ENCODE measurements around the gene TPRG1. TPM values are rescaled to one million over a fixed set of nuclear protein-coding genes. Genes with fewer than 3 reads are reported as not detected.

TPRG1 gene
- total and polyA plus RNA-seq, 9 of the 15 experiments (the other 6 are each of a cell fraction or from before 2014, with no cell fraction given), result 0.01 TPM; not detected in 8

DNA sequence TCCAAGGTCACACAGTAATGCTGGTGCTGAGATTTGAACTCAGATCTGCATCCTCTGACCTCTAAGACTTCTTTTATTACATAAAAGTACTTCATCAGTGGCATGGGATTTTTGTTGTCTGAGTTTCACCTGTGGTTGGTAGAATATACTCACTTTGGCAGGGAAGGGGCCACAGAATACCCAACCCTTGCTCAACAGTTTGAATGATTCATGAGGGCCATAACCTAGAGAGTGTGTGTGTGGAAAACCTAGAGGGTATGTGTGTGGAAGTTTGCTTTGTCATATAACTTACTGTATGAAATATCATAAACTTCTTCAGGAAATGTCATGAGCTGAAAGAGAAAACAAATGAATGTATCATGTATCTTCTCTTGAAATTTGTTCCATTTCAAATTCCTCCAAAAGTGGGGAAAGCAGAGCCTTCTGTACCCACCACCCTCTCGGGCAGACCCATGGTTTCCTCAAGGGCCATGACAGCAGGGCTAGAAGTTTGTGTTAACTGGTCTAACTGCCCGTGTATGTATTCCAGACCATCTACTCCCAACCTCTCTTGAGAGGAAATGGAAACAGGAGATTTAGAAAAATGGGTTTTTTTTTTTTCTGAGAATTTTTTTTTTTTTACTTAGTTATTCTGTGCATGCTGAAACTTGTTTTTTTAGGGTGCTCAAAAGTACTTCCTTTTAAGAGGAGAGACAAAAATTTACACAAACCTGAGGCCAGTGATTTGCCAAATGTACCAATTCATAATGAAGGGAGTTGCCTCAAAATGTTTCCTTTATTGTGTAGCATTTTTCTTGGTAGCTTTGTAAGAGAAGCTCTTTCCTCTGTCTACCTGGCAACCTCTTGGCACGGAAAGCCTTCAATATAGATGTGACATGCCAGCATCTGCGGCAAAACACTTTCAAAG, 127.0 kb downstream of the TPRG1 start:
- DNase-seq (ENCODE audit: extremely low read depth in 1 of 4, low spot score in 3 of 4), result no peak
- Histone ChIP-seq H3K79me2 (ENCODE audit: control insufficient read depth, insufficient read depth, low read length) (no peaks in the 10 kb centered on the region), H3K27ac (ENCODE audit: extremely low read depth, low read depth, low read length) (no peak overlapping the region), H3K9ac (ENCODE audit: insufficient read depth in 1 of 2, low read depth in 2 of 2, low read length in 2 of 2) (no peak overlapping the region), H3K4me1 (replicated peaks in 1 of 2; ENCODE audit: control insufficient read depth in 2 of 2, insufficient read depth in 2 of 2, low read length in 2 of 2) (no peaks in the 10 kb centered on the region), H4K20me1 (replicated peaks; ENCODE audit: control insufficient read depth, insufficient read depth, low read length) (no peaks in the 10 kb centered on the region), H3K4me3 (no peak overlapping the region), H2AFZ (ENCODE audit: low read depth, low read length) (no peak overlapping the region), H3K36me3 (ENCODE audit: control insufficient read depth, insufficient read depth, low read length) (no peaks in the 10 kb centered on the region), H3K4me2 (ENCODE audit: insufficient read depth, low read length) (no peak overlapping the region), H3K9me1 (ENCODE audit: control insufficient read depth, insufficient read depth, low read length) (no peaks in the 10 kb centered on the region), H3K27me3 (ENCODE audit: control insufficient read depth in 2 of 2, insufficient read depth in 2 of 2, low read length in 2 of 2) (no peaks in the 10 kb centered on the region), H3K9me3 (replicated peaks; ENCODE audit: control insufficient read depth, insufficient read depth, low read depth, low read length) (no peaks in the 10 kb centered on the region)
- FAIRE-seq, result no peak
- in situ Hi-C loops (cut with MboI), result no loop called here
- WGBS (ENCODE audit: insufficient coverage, low coverage, missing lambda C conversion rate), result 2% methylated on average over 4 of the region's 4 CpGs
- no peak for ATAC-seq
- ChIA-PET CTCF (ENCODE audit: low intra/inter-chr PET ratio) (no interaction called here), POLR2A (no interaction called here)
- BruUV-seq (replicated peaks), result no TSS peak
- intact Hi-C loops (cut with micrococcal nuclease), result no loop called here
- TF ChIP-seq HDAC1 (IDR thresholded peaks at IDR 0.05), result no peak
- TF ChIP-seq POLR3A (IDR thresholded peaks at IDR 0.05; ENCODE audit: borderline replicate concordance, extremely low read depth, insufficient read depth, insufficient read length), result no peak
- TF ChIP-seq, protein P1, sequence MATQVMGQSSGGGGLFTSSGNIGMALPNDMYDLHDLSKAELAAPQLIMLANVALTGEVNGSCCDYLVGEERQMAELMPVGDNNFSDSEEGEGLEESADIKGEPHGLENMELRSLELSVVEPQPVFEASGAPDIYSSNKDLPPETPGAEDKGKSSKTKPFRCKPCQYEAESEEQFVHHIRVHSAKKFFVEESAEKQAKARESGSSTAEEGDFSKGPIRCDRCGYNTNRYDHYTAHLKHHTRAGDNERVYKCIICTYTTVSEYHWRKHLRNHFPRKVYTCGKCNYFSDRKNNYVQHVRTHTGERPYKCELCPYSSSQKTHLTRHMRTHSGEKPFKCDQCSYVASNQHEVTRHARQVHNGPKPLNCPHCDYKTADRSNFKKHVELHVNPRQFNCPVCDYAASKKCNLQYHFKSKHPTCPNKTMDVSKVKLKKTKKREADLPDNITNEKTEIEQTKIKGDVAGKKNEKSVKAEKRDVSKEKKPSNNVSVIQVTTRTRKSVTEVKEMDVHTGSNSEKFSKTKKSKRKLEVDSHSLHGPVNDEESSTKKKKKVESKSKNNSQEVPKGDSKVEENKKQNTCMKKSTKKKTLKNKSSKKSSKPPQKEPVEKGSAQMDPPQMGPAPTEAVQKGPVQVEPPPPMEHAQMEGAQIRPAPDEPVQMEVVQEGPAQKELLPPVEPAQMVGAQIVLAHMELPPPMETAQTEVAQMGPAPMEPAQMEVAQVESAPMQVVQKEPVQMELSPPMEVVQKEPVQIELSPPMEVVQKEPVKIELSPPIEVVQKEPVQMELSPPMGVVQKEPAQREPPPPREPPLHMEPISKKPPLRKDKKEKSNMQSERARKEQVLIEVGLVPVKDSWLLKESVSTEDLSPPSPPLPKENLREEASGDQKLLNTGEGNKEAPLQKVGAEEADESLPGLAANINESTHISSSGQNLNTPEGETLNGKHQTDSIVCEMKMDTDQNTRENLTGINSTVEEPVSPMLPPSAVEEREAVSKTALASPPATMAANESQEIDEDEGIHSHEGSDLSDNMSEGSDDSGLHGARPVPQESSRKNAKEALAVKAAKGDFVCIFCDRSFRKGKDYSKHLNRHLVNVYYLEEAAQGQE (IDR thresholded peaks at IDR 0.05; ENCODE audit: borderline replicate concordance), result no peak
- TF ChIP-seq, protein P1 (CRISPR knock-in tag; IDR thresholded peaks at IDR 0.05; ENCODE audit: low read depth), result no peak
- TF ChIP-seq PHTF2 (CRISPR knock-in tag; IDR thresholded peaks at IDR 0.05), result no peak
- TF ChIP-seq ASH1L (IDR thresholded peaks at IDR 0.05; ENCODE audit: borderline replicate concordance, low read depth, partially characterized antibody), result no peak
- no peak for TF ChIP-seq CTBP1 (IDR thresholded peaks at IDR 0.05; ENCODE audit: borderline replicate concordance)
- no peak for TF ChIP-seq ZNF780A (CRISPR knock-in tag; IDR thresholded peaks at IDR 0.05)
- TF ChIP-seq SAFB (IDR thresholded peaks at IDR 0.05; ENCODE audit: borderline replicate concordance, low read depth, low read length), result no peak
- TF ChIP-seq, protein P2, sequence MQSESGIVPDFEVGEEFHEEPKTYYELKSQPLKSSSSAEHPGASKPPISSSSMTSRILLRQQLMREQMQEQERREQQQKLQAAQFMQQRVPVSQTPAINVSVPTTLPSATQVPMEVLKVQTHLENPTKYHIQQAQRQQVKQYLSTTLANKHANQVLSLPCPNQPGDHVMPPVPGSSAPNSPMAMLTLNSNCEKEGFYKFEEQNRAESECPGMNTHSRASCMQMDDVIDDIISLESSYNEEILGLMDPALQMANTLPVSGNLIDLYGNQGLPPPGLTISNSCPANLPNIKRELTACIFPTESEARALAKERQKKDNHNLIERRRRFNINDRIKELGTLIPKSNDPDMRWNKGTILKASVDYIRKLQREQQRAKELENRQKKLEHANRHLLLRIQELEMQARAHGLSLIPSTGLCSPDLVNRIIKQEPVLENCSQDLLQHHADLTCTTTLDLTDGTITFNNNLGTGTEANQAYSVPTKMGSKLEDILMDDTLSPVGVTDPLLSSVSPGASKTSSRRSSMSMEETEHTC (IDR thresholded peaks at IDR 0.05), result no peak

Data from K562 (cell line).